Fibroblast of lung (primary cell): Measurements from ENCODE around the gene USH2A. TPM values are rescaled to one million over a fixed set of nuclear protein-coding genes. Genes with fewer than 3 reads are reported as not detected.

Source experiments
- DNase-seq, 2 donors: peaks; one replicate each; pipeline versions ENCODE4 v3.0.0 to v3.0.0-alpha.2; 2010; ENCODE audit warnings: low read depth in 2 of 2
- H2AFZ ChIP-seq: 2 replicates; pipeline ENCODE4 v1.5.1; 2012; ENCODE audit warnings: low read length, control low read depth, inconsistent platforms
- H3K27ac ChIP-seq: 2 replicates; pipeline ENCODE4 v1.5.1; 2011; ENCODE audit warnings: low read length, control low read depth; ENCODE audit not compliant: insufficient read depth
- H3K27me3 ChIP-seq: 2 replicates; pipeline ENCODE4 v1.5.1; 2011; ENCODE audit warnings: mild to moderate bottlenecking, low read length; ENCODE audit not compliant: control insufficient read depth, insufficient read depth
- H3K36me3 ChIP-seq: 2 replicates; pipeline ENCODE4 v1.5.1; 2011; ENCODE audit warnings: low read length; ENCODE audit not compliant: control insufficient read depth, insufficient read depth
- H3K4me1 ChIP-seq: 2 replicates; pipeline ENCODE4 v1.5.1; 2011; ENCODE audit warnings: low read length; ENCODE audit not compliant: control insufficient read depth, insufficient read depth; ENCODE audit errors: extremely low read depth
- H3K4me2 ChIP-seq: 2 replicates; pipeline ENCODE4 v1.5.1; 2011; ENCODE audit warnings: low read length, control low read depth; ENCODE audit not compliant: insufficient read depth; ENCODE audit errors: extremely low read depth
- H3K4me3 ChIP-seq, 4 experiments: fragments of 200-600 bp in 1 of 4; sonication (generic) in 1 of 4; replicated peaks in 1 of 4; 2 replicates each; pipeline ENCODE4 v1.5.1; 2011 to 2016; ENCODE audit warnings: low read length in 4 of 4, low read depth in 3 of 4, mild to moderate bottlenecking in 3 of 4, control low read depth in 2 of 4, inconsistent platforms in 1 of 4, mixed read lengths in 1 of 4; ENCODE audit not compliant: insufficient read depth in 1 of 4; ENCODE audit errors: control extremely low read depth in 1 of 4
- H3K79me2 ChIP-seq: 2 replicates; pipeline ENCODE4 v1.5.1; 2012; ENCODE audit warnings: mild to moderate bottlenecking, low read length, inconsistent platforms; ENCODE audit not compliant: control insufficient read depth, insufficient read depth
- H3K9ac ChIP-seq: 2 replicates; pipeline ENCODE4 v1.5.1; 2011; ENCODE audit warnings: mild to moderate bottlenecking, low read length, control low read depth; ENCODE audit not compliant: insufficient read depth
- H3K9me3 ChIP-seq: 2 replicates; pipeline ENCODE4 v1.5.1; 2012; ENCODE audit warnings: low read depth, low read length; ENCODE audit not compliant: control insufficient read depth, insufficient read depth
- H4K20me1 ChIP-seq: 2 replicates; pipeline ENCODE4 v1.5.1; 2011; ENCODE audit warnings: low read length; ENCODE audit not compliant: control insufficient read depth, insufficient read depth; ENCODE audit errors: extremely low read depth
- CTCF ChIP-seq, 2 donors: IDR thresholded peaks in 1 of 2; conservative IDR thresholded peaks in 1 of 2; 1 replicate in 1 of 2; 2 replicates in 1 of 2; pipeline ENCODE4 v1.5.1; 2011 to 2012; ENCODE audit warnings: low read length in 2 of 2, control low read depth in 1 of 2, inconsistent platforms in 1 of 2, low read depth in 1 of 2, mild to moderate bottlenecking in 1 of 2
- EZH2 ChIP-seq: IDR thresholded peaks from 2 replicates; pipeline ENCODE4 v1.5.1; 2012; ENCODE audit warnings: low read length, control low read depth, mild to moderate bottlenecking; ENCODE audit errors: missing control alignments
- polyA plus RNA-seq, 2 donors: library from polyadenylated mRNA; depleted of rRNA in 1 of 2; stranded (reverse) in 1 of 2; unstranded in 1 of 2; fragments of >200 nt; gene quantifications; 2 replicates each; pipeline ENCODE4 v1.2.1, GENCODE V29; 2011 to 2012; ENCODE audit warnings: missing spikeins in 1 of 2
- total RNA-seq: library from RNA; depleted of rRNA; stranded (reverse); fragments of >200 nt; gene quantifications from 2 replicates; pipeline ENCODE4 v1.2.1, GENCODE V29; 2014

The USH2A gene
- total and polyA plus RNA-seq, 2 donors (not counting 1 experiment from before 2014, with no cell fraction given) = under 0.01 to 0.01 TPM

- H3K36me3 ChIP-seq = no peaks in the 10 kb centered on the region
- H3K4me1 ChIP-seq = no peaks in the 10 kb centered on the region
- no peaks in the 10 kb centered on the region for H3K27me3 ChIP-seq
- H4K20me1 ChIP-seq = no peaks in the 10 kb centered on the region
- TF ChIP-seq EZH2 = no peak
- TF ChIP-seq CTCF (conservative IDR thresholded peaks at IDR 0.05 in 1 of 2, IDR thresholded peaks at IDR 0.05 in 1 of 2; ENCODE audit: low read depth in 1 of 2, low read length in 2 of 2) = no peak
- H3K27ac ChIP-seq = no peak overlapping the region
- no peak overlapping the region for H3K9ac ChIP-seq
- H3K79me2 ChIP-seq = no peaks in the 10 kb centered on the region
- no peaks in the 10 kb centered on the region for H3K9me3 ChIP-seq
- no peak overlapping the region for H3K4me2 ChIP-seq
- no peak for DNase-seq
- no peak overlapping the region for H2AFZ ChIP-seq
- no peak overlapping the region for H3K4me3 ChIP-seq
Observed at GRCh38 chr1:216285052-216285451, 138.2 kb downstream of the USH2A start.

GRCh38 chr1:216281757-216282156 lies 141.5 kb downstream of the USH2A start:
- no peaks in the 10 kb centered on the region for H3K36me3 ChIP-seq
- no peak overlapping the region for H2AFZ ChIP-seq
- no peaks in the 10 kb centered on the region for H3K4me1 ChIP-seq
- H4K20me1 ChIP-seq = no peaks in the 10 kb centered on the region
- DNase-seq = no peak
- TF ChIP-seq CTCF (conservative IDR thresholded peaks at IDR 0.05 in 1 of 2, IDR thresholded peaks at IDR 0.05 in 1 of 2; ENCODE audit: low read depth in 1 of 2, low read length in 2 of 2) (no peak), EZH2 (no peak)
- H3K79me2 ChIP-seq = no peaks in the 10 kb centered on the region
- H3K27me3 ChIP-seq = no peaks in the 10 kb centered on the region
- no peak overlapping the region for H3K4me3 ChIP-seq
- no peak overlapping the region for H3K4me2 ChIP-seq
- no peak overlapping the region for H3K9ac ChIP-seq
- no peaks in the 10 kb centered on the region for H3K9me3 ChIP-seq
- no peak overlapping the region for H3K27ac ChIP-seq

DNA sequence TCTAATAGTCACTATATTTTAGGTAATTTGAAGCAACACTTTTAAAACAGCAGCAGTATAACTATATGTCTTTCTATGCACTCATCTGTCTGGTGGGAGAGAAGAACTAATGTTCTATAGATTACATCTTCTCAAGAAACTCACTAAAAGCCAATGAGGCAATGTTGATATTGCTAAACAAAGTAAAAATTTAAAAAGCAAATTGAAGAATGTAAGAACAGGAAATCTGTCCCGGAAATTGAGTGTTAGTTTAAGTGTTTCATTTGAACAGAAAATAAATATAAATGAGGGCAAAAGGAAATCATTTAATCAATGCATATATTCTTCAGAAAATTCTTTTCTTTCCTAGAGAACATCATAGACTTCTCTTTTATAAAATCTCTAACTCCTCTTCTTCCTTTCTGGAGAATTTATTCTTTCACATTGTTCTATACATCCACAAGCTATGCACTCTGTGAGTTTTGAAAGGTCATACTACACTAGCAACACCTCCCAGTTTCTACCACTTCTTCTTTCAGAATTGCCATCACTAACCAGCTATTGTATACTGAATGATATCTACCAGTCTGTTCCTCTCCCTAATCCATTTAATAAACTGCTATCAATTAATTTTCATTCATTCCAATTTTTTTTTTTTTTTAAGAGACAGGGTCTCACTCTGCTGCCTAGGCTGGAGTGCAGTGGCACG lies 153.0 kb downstream of the USH2A start:
- no peaks in the 10 kb centered on the region for H4K20me1 ChIP-seq
- H3K4me1 ChIP-seq = no peaks in the 10 kb centered on the region
- H3K9me3 ChIP-seq = no peaks in the 10 kb centered on the region
- no peak overlapping the region for H3K4me2 ChIP-seq
- no peaks in the 10 kb centered on the region for H3K79me2 ChIP-seq
- H3K27me3 ChIP-seq = no peaks in the 10 kb centered on the region
- no peak overlapping the region for H3K27ac ChIP-seq
- H2AFZ ChIP-seq = no peak overlapping the region
- no peak overlapping the region for H3K4me3 ChIP-seq
- H3K9ac ChIP-seq = no peak overlapping the region
- no peaks in the 10 kb centered on the region for H3K36me3 ChIP-seq
- TF ChIP-seq CTCF (conservative IDR thresholded peaks at IDR 0.05 in 1 of 2, IDR thresholded peaks at IDR 0.05 in 1 of 2; ENCODE audit: low read depth in 1 of 2, low read length in 2 of 2) (no peak), EZH2 (no peak)
- DNase-seq = no peak
